Gastroesophageal sphincter (tissue), 3 donors: ENCODE measurements around the gene SLC35D2.

Experiments used
- CTCF ChIP-seq, 4 experiments: fragments of 200-600 bp in 2 of 4; fragments of 450-650 bp in 2 of 4; sonication (generic) in 1 of 4; IDR thresholded peaks; one replicate each; pipeline ENCODE4 v1.5.1; 2017 to 2019; ENCODE audit warnings: antibody characterized with exemption in 4 of 4, mild to moderate bottlenecking in 2 of 4, moderate library complexity in 2 of 4
- EP300 ChIP-seq: sonication (generic); formaldehyde crosslinking; IDR thresholded peaks from one replicate; pipeline ENCODE4 v1.6.1; 2017; ENCODE audit warnings: antibody characterized with exemption, mild to moderate bottlenecking
- POLR2A ChIP-seq, 2 donors: fragments of 450-650 bp; IDR thresholded peaks; one replicate each; pipeline ENCODE4 v1.6.1; 2017; ENCODE audit warnings: antibody characterized with exemption in 2 of 2, mild to moderate bottlenecking in 2 of 2, moderate library complexity in 1 of 2
- POLR2AphosphoS5 ChIP-seq: sonication (generic); formaldehyde crosslinking; IDR thresholded peaks from one replicate; pipeline ENCODE4 v1.6.1; 2017; ENCODE audit warnings: antibody characterized with exemption

- TF ChIP-seq POLR2AphosphoS5 = no peak
- TF ChIP-seq CTCF (IDR thresholded peaks at IDR 0.05) = no peak
- TF ChIP-seq POLR2A (IDR thresholded peaks at IDR 0.05) = no peak
- no peak for TF ChIP-seq EP300
Observed at GRCh38 chr9:96361668-96362067, 21.8 kb downstream of the SLC35D2 start.
